Panc1 (cell line): ENCODE measurements around the gene PLCG2. TPM values are rescaled to one million over a fixed set of nuclear protein-coding genes. Genes with fewer than 3 reads are reported as not detected.

Experiments used
- ATAC-seq: fragments of 200-7000 bp; cut with Tn5 transposase; 2 replicates; pipeline ENCODE4 v1.9.1; 2020; ENCODE audit warnings: mild to moderate bottlenecking, moderate library complexity
- BruUV-seq: library from RNA; stranded (reverse); fragments of 400-500 nt; replicated peaks from 2 replicates; lab custom pipeline; 2021; lab: Mats Ljungman, UMichigan
- CTCF ChIA-PET: fragments of 300-600 bp; sonication (Branson Sonifier 250); formaldehyde crosslinking; loops from one replicate; lab custom pipeline; 2022; ENCODE audit warnings: antibody characterized with exemption; lab: Charles Lee
- POLR2A ChIA-PET: fragments of 300-600 bp; sonication (Branson Sonifier 250); formaldehyde crosslinking; loops from one replicate; lab custom pipeline; 2022; ENCODE audit warnings: antibody characterized with exemption; lab: Charles Lee
- DNase-seq: peaks from one replicate; pipeline ENCODE4 v3.0.0-alpha.2; 2010; ENCODE audit warnings: low read depth, low spot score
- H3K27ac ChIP-seq: 2 replicates; pipeline ENCODE4 v1.5.1; 2011; ENCODE audit warnings: mild to moderate bottlenecking, low read length, inconsistent platforms
- H3K27me3 ChIP-seq: fragments of 200-500 bp; sonication (Bioruptor generic); 2 replicates; pipeline ENCODE4 v1.6.0; 2014; ENCODE audit warnings: low read length, inconsistent platforms; ENCODE audit not compliant: control insufficient read depth, insufficient read depth
- H3K36me3 ChIP-seq: fragments of 200-500 bp; sonication (Bioruptor generic); 2 replicates; pipeline ENCODE4 v1.5.1; 2014; ENCODE audit warnings: inconsistent platforms, mild to moderate bottlenecking, low read length, moderate library complexity; ENCODE audit not compliant: control insufficient read depth, insufficient read depth
- H3K4me1 ChIP-seq: 2 replicates; pipeline ENCODE4 v1.5.1; 2011; ENCODE audit warnings: inconsistent platforms, mild to moderate bottlenecking, low read length, moderate library complexity; ENCODE audit not compliant: control insufficient read depth, insufficient read depth
- H3K4me3 ChIP-seq, 2 experiments: 2 replicates each; pipeline ENCODE4 v1.5.1; 2011 to 2012; ENCODE audit warnings: low read depth in 2 of 2, low read length in 2 of 2, mild to moderate bottlenecking in 2 of 2, inconsistent platforms in 1 of 2, moderate library complexity in 1 of 2
- H3K9me3 ChIP-seq: fragments of 200-500 bp; sonication (Bioruptor generic); 2 replicates; pipeline ENCODE4 v1.5.1; 2014; ENCODE audit warnings: low read depth, mild to moderate bottlenecking, inconsistent platforms, low read length, moderate library complexity; ENCODE audit not compliant: control insufficient read depth, insufficient read depth
- POLR2AphosphoS5 ChIP-seq: IDR thresholded peaks from 2 replicates; pipeline ENCODE4 v1.6.1; 2012; ENCODE audit warnings: mild to moderate bottlenecking, low read depth, low read length, moderate library complexity
- SIN3A ChIP-seq: IDR thresholded peaks from 2 replicates; pipeline ENCODE4 v1.6.1; 2012; ENCODE audit warnings: low read depth, mild to moderate bottlenecking, low read length, moderate library complexity, borderline replicate concordance; ENCODE audit not compliant: insufficient read depth
- TCF7L2 ChIP-seq: IDR thresholded peaks from 2 replicates; pipeline ENCODE4 v1.6.1; 2011; ENCODE audit warnings: mild to moderate bottlenecking, low read depth, low read length, inconsistent platforms
- in situ Hi-C: cut with HindIII; loops from 2 replicates; pipeline ENCODE4 v1.10.0; 2016; ENCODE audit warnings: low sequenced_read_pairs, low pct_unique_long_range_greater_than_20kb
- intact Hi-C: fragments of 100-400 bp; cut with micrococcal nuclease; formaldehyde crosslinking; loops from one replicate; pipeline ENCODE4 v1.10.0; 2022; ENCODE audit not compliant: unreplicated experiment
- total RNA-seq: library from RNA; stranded (reverse); gene quantifications from one replicate; pipeline ENCODE4 v1.2.1, GENCODE V29; 2021; ENCODE audit not compliant: unreplicated experiment
- TF ChIP-seq, protein P1 (sequence below), 2 experiments: IDR thresholded peaks; 2 replicates each; pipeline ENCODE4 v1.6.1; 2011 to 2012; ENCODE audit warnings: low read depth in 2 of 2, control low read depth in 1 of 2, low read length in 1 of 2, mild to moderate bottlenecking in 1 of 2, moderate library complexity in 1 of 2; ENCODE audit not compliant: insufficient read depth in 1 of 2
- TF ChIP-seq, protein P2 (sequence below): fragments of 450-650 bp; IDR thresholded peaks from 2 replicates; pipeline ENCODE4 v1.5.1; 2017; ENCODE audit warnings: mild to moderate bottlenecking

Gene PLCG2
- total RNA-seq, 1 experiment from 2014 or later = 10.8 TPM

DNA sequence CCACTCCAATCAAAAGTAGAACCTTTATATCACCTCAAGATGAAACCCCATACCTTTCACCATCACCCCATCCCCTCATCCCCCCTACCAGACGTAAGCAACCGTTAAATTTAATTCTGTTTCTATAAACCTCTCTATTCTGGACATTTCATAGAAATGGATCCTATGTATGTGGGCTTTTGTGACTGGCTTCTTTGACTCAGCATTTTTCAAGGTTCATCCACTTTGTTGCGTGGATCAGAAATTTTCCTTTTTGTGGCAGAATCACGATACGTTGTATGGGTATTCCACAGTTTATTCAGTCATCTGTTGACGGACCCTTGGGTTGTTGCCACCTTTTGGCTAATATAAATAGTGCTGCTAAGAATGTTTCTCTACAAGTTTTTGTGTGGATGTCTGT lies 8.6 kb downstream of the PLCG2 start:
- intact Hi-C loops (loop anchor here (10.0 kb wide), 1 partner anchor 87 kb away; no protein-coding TSS in a partner anchor), in situ Hi-C loops (no loop called here)
- H3K9me3 ChIP-seq = no peaks in the 10 kb centered on the region
- TF ChIP-seq, protein P1, sequence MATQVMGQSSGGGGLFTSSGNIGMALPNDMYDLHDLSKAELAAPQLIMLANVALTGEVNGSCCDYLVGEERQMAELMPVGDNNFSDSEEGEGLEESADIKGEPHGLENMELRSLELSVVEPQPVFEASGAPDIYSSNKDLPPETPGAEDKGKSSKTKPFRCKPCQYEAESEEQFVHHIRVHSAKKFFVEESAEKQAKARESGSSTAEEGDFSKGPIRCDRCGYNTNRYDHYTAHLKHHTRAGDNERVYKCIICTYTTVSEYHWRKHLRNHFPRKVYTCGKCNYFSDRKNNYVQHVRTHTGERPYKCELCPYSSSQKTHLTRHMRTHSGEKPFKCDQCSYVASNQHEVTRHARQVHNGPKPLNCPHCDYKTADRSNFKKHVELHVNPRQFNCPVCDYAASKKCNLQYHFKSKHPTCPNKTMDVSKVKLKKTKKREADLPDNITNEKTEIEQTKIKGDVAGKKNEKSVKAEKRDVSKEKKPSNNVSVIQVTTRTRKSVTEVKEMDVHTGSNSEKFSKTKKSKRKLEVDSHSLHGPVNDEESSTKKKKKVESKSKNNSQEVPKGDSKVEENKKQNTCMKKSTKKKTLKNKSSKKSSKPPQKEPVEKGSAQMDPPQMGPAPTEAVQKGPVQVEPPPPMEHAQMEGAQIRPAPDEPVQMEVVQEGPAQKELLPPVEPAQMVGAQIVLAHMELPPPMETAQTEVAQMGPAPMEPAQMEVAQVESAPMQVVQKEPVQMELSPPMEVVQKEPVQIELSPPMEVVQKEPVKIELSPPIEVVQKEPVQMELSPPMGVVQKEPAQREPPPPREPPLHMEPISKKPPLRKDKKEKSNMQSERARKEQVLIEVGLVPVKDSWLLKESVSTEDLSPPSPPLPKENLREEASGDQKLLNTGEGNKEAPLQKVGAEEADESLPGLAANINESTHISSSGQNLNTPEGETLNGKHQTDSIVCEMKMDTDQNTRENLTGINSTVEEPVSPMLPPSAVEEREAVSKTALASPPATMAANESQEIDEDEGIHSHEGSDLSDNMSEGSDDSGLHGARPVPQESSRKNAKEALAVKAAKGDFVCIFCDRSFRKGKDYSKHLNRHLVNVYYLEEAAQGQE (IDR thresholded peaks at IDR 0.05; ENCODE audit: insufficient read depth in 1 of 2, low read depth in 2 of 2, low read length in 1 of 2) = no peak
- no peak for TF ChIP-seq POLR2AphosphoS5
- no peak for TF ChIP-seq TCF7L2
- TF ChIP-seq SIN3A = no peak
- TF ChIP-seq, protein P2, sequence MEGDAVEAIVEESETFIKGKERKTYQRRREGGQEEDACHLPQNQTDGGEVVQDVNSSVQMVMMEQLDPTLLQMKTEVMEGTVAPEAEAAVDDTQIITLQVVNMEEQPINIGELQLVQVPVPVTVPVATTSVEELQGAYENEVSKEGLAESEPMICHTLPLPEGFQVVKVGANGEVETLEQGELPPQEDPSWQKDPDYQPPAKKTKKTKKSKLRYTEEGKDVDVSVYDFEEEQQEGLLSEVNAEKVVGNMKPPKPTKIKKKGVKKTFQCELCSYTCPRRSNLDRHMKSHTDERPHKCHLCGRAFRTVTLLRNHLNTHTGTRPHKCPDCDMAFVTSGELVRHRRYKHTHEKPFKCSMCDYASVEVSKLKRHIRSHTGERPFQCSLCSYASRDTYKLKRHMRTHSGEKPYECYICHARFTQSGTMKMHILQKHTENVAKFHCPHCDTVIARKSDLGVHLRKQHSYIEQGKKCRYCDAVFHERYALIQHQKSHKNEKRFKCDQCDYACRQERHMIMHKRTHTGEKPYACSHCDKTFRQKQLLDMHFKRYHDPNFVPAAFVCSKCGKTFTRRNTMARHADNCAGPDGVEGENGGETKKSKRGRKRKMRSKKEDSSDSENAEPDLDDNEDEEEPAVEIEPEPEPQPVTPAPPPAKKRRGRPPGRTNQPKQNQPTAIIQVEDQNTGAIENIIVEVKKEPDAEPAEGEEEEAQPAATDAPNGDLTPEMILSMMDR = no peak
- ChIA-PET POLR2A (no interaction called here), CTCF (no interaction called here)
- DNase-seq (no peak), ATAC-seq (no peak)
- no peak overlapping the region for H3K4me3 ChIP-seq
- H3K27ac ChIP-seq = no peak overlapping the region
- no peaks in the 10 kb centered on the region; the same call in 1 of the 2 replicates for H3K36me3 ChIP-seq
- no peaks in the 10 kb centered on the region for H3K27me3 ChIP-seq
- H3K4me1 ChIP-seq = no peaks in the 10 kb centered on the region; the same call in 1 of the 2 replicates
- BruUV-seq = no TSS peak

DNA sequence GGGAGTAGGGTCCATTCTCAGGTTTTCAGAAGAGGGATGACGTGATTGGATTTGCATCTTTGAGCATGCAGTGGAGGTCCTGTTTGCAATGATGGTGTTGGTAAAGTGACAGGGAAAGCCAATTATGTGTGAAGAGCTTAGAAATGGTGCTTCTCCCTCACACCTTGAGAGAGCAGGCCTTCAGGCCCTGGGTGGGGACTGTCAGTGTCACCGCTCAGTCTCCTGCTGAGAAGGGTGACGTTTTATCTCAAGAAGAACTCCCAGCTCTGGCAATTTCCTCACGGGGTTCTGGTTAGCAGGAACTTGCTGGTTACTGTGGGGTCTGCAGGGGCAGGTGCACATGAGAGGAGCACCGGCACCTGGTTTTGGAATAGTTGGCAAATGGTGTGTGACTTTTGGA lies 11.2 kb downstream of the PLCG2 start:
- in situ Hi-C loops = no loop called here
- intact Hi-C loops = no loop called here
- Histone ChIP-seq H3K9me3 (no peaks in the 10 kb centered on the region), H3K36me3 (no peaks in the 10 kb centered on the region; the same call in 1 of the 2 replicates), H3K27me3 (no peaks in the 10 kb centered on the region), H3K4me1 (no peaks in the 10 kb centered on the region; the same call in 1 of the 2 replicates), H3K4me3 (no peak overlapping the region), H3K27ac (no peak overlapping the region)
- BruUV-seq = no TSS peak
- no peak for ATAC-seq
- TF ChIP-seq POLR2AphosphoS5 (no peak), TCF7L2 (no peak), SIN3A (no peak)
- TF ChIP-seq, protein P1 (IDR thresholded peaks at IDR 0.05; ENCODE audit: insufficient read depth in 1 of 2, low read depth in 2 of 2, low read length in 1 of 2) = no peak
- TF ChIP-seq, protein P2 = no peak
- CTCF ChIA-PET = no interaction called here
- no peak for DNase-seq
- POLR2A ChIA-PET = no interaction called here
